Mononuclear cell (primary cell): Measurements from ENCODE around the gene BCAS3. TPM values are rescaled to one million over a fixed set of nuclear protein-coding genes. Genes with fewer than 3 reads are reported as not detected.

Source experiments
- H3K27me3 ChIP-seq: 2 replicates; pipeline ENCODE4 v1.6.0; 2011; ENCODE audit warnings: low read length, control low read depth; ENCODE audit not compliant: insufficient read depth
- H3K4me1 ChIP-seq: 2 replicates; pipeline ENCODE4 v1.5.1; 2011; ENCODE audit warnings: mild to moderate bottlenecking, low read length, control low read depth; ENCODE audit not compliant: insufficient read depth
- H3K4me3 ChIP-seq: 2 replicates; pipeline ENCODE4 v1.5.1; 2011; ENCODE audit warnings: mild to moderate bottlenecking, low read length, moderate library complexity
- H3K9me3 ChIP-seq: 2 replicates; pipeline ENCODE4 v1.5.1; 2011; ENCODE audit warnings: low read depth, mild to moderate bottlenecking, control low read depth, low read length
- total RNA-seq: library from RNA; depleted of rRNA; stranded (reverse); fragments of >200 nt; gene quantifications from one replicate; pipeline ENCODE4 v1.2.3, GENCODE V29; 2012

BCAS3 gene
- total RNA-seq, 1 donor, result 23.9 TPM

- Histone ChIP-seq H3K4me3 (no peak overlapping the region), H3K9me3 (no peaks in the 10 kb centered on the region), H3K27me3 (no peaks in the 10 kb centered on the region), H3K4me1 (no peaks in the 10 kb centered on the region)
Measured at GRCh38 chr17:61294286-61294685, 616.6 kb downstream of the BCAS3 start.

- Histone ChIP-seq H3K9me3 (no peaks in the 10 kb centered on the region), H3K4me1 (no peaks in the 10 kb centered on the region), H3K4me3 (no peak overlapping the region), H3K27me3 (no peaks in the 10 kb centered on the region)
Measured at GRCh38 chr17:61294777-61295176, 617.1 kb downstream of the BCAS3 start.

GRCh38 chr17:61296058-61296457, 618.4 kb downstream of the BCAS3 start:
- no peaks in the 10 kb centered on the region for H3K27me3 ChIP-seq
- no peak overlapping the region for H3K4me3 ChIP-seq
- H3K4me1 ChIP-seq, result no peaks in the 10 kb centered on the region
- no peaks in the 10 kb centered on the region for H3K9me3 ChIP-seq

- no peaks in the 10 kb centered on the region for H3K4me1 ChIP-seq
- no peak overlapping the region for H3K4me3 ChIP-seq
- H3K9me3 ChIP-seq, result no peaks in the 10 kb centered on the region
- no peaks in the 10 kb centered on the region for H3K27me3 ChIP-seq
Measured at GRCh38 chr17:61299517-61300513, 622.2 kb downstream of the BCAS3 start.

- Histone ChIP-seq H3K4me1 (no peaks in the 10 kb centered on the region), H3K4me3 (no peak overlapping the region), H3K9me3 (no peaks in the 10 kb centered on the region), H3K27me3 (no peaks in the 10 kb centered on the region)
Measured at GRCh38 chr17:61302953-61303816, 625.5 kb downstream of the BCAS3 start.

- H3K9me3 ChIP-seq, result no peaks in the 10 kb centered on the region
- H3K4me3 ChIP-seq, result no peak overlapping the region
- H3K27me3 ChIP-seq, result no peaks in the 10 kb centered on the region
- H3K4me1 ChIP-seq, result no peaks in the 10 kb centered on the region
Measured at GRCh38 chr17:61303817-61304096, 626.1 kb downstream of the BCAS3 start.

GRCh38 chr17:61305024-61305423, 627.4 kb downstream of the BCAS3 start:
- Histone ChIP-seq H3K4me1 (no peaks in the 10 kb centered on the region), H3K4me3 (no peak overlapping the region), H3K9me3 (no peaks in the 10 kb centered on the region), H3K27me3 (no peaks in the 10 kb centered on the region)

GRCh38 chr17:61306003-61306402, 628.4 kb downstream of the BCAS3 start:
- H3K4me3 ChIP-seq, result no peak overlapping the region
- no peaks in the 10 kb centered on the region for H3K9me3 ChIP-seq
- H3K27me3 ChIP-seq, result no peaks in the 10 kb centered on the region
- no peaks in the 10 kb centered on the region for H3K4me1 ChIP-seq

GRCh38 chr17:61307905-61308886, 630.5 kb downstream of the BCAS3 start:
- Histone ChIP-seq H3K4me1 (no peaks in the 10 kb centered on the region), H3K4me3 (no peak overlapping the region), H3K9me3 (no peaks in the 10 kb centered on the region), H3K27me3 (no peaks in the 10 kb centered on the region)

- Histone ChIP-seq H3K4me1 (no peaks in the 10 kb centered on the region), H3K4me3 (no peak overlapping the region), H3K9me3 (no peaks in the 10 kb centered on the region), H3K27me3 (no peaks in the 10 kb centered on the region)
Measured at GRCh38 chr17:61309362-61310256, 632.0 kb downstream of the BCAS3 start.

GRCh38 chr17:61310590-61310989, 632.9 kb downstream of the BCAS3 start:
- Histone ChIP-seq H3K4me3 (no peak overlapping the region), H3K4me1 (no peaks in the 10 kb centered on the region), H3K27me3 (no peaks in the 10 kb centered on the region), H3K9me3 (no peaks in the 10 kb centered on the region)

GRCh38 chr17:61312406-61313295, 635.0 kb downstream of the BCAS3 start:
- no peaks in the 10 kb centered on the region for H3K4me1 ChIP-seq
- H3K4me3 ChIP-seq, result no peak overlapping the region
- H3K9me3 ChIP-seq, result no peaks in the 10 kb centered on the region
- H3K27me3 ChIP-seq, result no peaks in the 10 kb centered on the region
